Left forelimb (tissue), 1 donor: ENCODE data around the gene TBC1D17.

Source experiments
- DNase-seq: peaks from one replicate; pipeline ENCODE4 v3.0.0-alpha.2; 2018; ENCODE audit warnings: low spot score

The TBC1D17 gene

GRCh38 chr19:49861541-49862378 lies 15.7 kb upstream of the TBC1D17 start:
- DNase-seq: no peak

GRCh38 chr19:49862391-49863253 lies 14.9 kb upstream of the TBC1D17 start:
- DNase-seq: no peak

- no peak for DNase-seq
These were observed 14.1 kb upstream of the TBC1D17 start for GRCh38 chr19:49863254-49863934.

- DNase-seq: no peak
These were observed 13.6 kb upstream of the TBC1D17 start for GRCh38 chr19:49863935-49864320.

GRCh38 chr19:49864890-49865289 lies 12.6 kb upstream of the TBC1D17 start:
- DNase-seq: no peak

- peak; percentile 98 for DNase-seq
These were observed 10.3 kb upstream of the TBC1D17 start, which contains the start of gene PNKP for GRCh38 chr19:49866933-49867782. Gene PNKP, minus strand, starts transcription at chr19:49867576. Its CDS starts 372 bp downstream, at chr19:49867204.

GRCh38 chr19:49869009-49869483 lies 8.5 kb upstream of the TBC1D17 start:
- no peak for DNase-seq

- DNase-seq: peak; percentile 98
These were observed 7.8 kb upstream of the TBC1D17 start for GRCh38 chr19:49869484-49870308.

GRCh38 chr19:49870309-49870901 lies 7.1 kb upstream of the TBC1D17 start:
- DNase-seq: no peak

GRCh38 chr19:49871349-49871985 lies 6.0 kb upstream of the TBC1D17 start:
- DNase-seq: no peak

- no peak for DNase-seq
These were observed 5.0 kb upstream of the TBC1D17 start for GRCh38 chr19:49872245-49873128.

GRCh38 chr19:49873129-49873521 lies 4.4 kb upstream of the TBC1D17 start:
- no peak for DNase-seq

- DNase-seq: no peak
These were observed 3.7 kb upstream of the TBC1D17 start for GRCh38 chr19:49873834-49874233.

GRCh38 chr19:49874503-49875157 lies 2.9 kb upstream of the TBC1D17 start:
- no peak for DNase-seq

- no peak for DNase-seq
These were observed 2.3 kb upstream of the TBC1D17 start for GRCh38 chr19:49875177-49875576.

GRCh38 chr19:49875857-49876421 lies 1.6 kb upstream of the TBC1D17 start:
- peak; percentile 85 for DNase-seq

GRCh38 chr19:49876422-49877019 lies 981 bp upstream of the TBC1D17 start:
- DNase-seq: peak; percentile 98
